Endodermal cell (in vitro differentiated cells): ENCODE measurements around the gene CRTC1. TPM values are rescaled to one million over a fixed set of nuclear protein-coding genes. Genes with fewer than 3 reads are reported as not detected.

ENCODE experiments used
- DNase-seq: peaks from one replicate; pipeline ENCODE4 v3.0.0-alpha.2; 2017
- H3K27ac ChIP-seq: 2 replicates; pipeline ENCODE4 v1.5.1; 2013; ENCODE audit warnings: mild to moderate bottlenecking, low read depth, low read length, moderate library complexity
- H3K27me3 ChIP-seq: 2 replicates; pipeline ENCODE4 v1.6.1; 2013; ENCODE audit warnings: mild to moderate bottlenecking, low read length, moderate library complexity; ENCODE audit not compliant: insufficient read depth, control insufficient read depth, poor library complexity, severe bottlenecking
- H3K36me3 ChIP-seq: 2 replicates; pipeline ENCODE4 v1.7.0; 2013; ENCODE audit warnings: mild to moderate bottlenecking, low read length, moderate library complexity; ENCODE audit not compliant: control insufficient read depth, insufficient read depth
- H3K4me1 ChIP-seq: one replicate; pipeline ENCODE4 v1.7.0; 2013; ENCODE audit warnings: low read length; ENCODE audit not compliant: control insufficient read depth, insufficient read depth
- H3K4me3 ChIP-seq: 2 replicates; pipeline ENCODE4 v1.5.1; 2013; ENCODE audit warnings: mild to moderate bottlenecking, low read length, moderate library complexity
- H3K9ac ChIP-seq: 2 replicates; pipeline ENCODE4 v1.6.1; 2013; ENCODE audit warnings: mild to moderate bottlenecking, low read length, moderate library complexity; ENCODE audit not compliant: poor library complexity, severe bottlenecking; ENCODE audit errors: extremely low read depth
- H3K9me3 ChIP-seq: 2 replicates; pipeline ENCODE4 v1.6.1; 2013; ENCODE audit warnings: mild to moderate bottlenecking, low read length, moderate library complexity; ENCODE audit not compliant: control insufficient read depth
- H3K27ac Mint-ChIP-seq: 2 replicates; pipeline ENCODE4 v1.8.0; 2020; ENCODE audit warnings: mixed read lengths
- H3K27me3 Mint-ChIP-seq: 2 replicates; pipeline ENCODE4 v1.8.0; 2021; ENCODE audit warnings: mild to moderate bottlenecking, mixed read lengths; ENCODE audit not compliant: insufficient read depth
- H3K36me3 Mint-ChIP-seq: 2 replicates; pipeline ENCODE4 v1.8.0; 2020; ENCODE audit warnings: low read depth, mixed read lengths
- H3K4me1 Mint-ChIP-seq: 2 replicates; pipeline ENCODE4 v1.8.0; 2020; ENCODE audit warnings: mixed read lengths
- H3K4me3 Mint-ChIP-seq: 2 replicates; pipeline ENCODE4 v1.8.0; 2020; ENCODE audit warnings: mild to moderate bottlenecking, moderate library complexity, mixed read lengths
- H3K9me3 Mint-ChIP-seq: 2 replicates; pipeline ENCODE4 v1.8.0; 2020; ENCODE audit warnings: mild to moderate bottlenecking, mixed read lengths
- WGBS, 2 experiments: methylation state at CpG; one replicate each; pipeline versions ENCODE4 v1.1.5 to v1.1.7; 2013; ENCODE audit warnings: missing lambda C conversion rate in 2 of 2, mixed read lengths in 1 of 2; ENCODE audit not compliant: insufficient coverage in 1 of 2, insufficient read length in 1 of 2; 5-methylcytosine and 5-hydroxymethylcytosine counted together
- total RNA-seq, 2 donors: library from RNA; stranded (reverse); fragmentation: NEBNext Ultra II Directional in 1 of 2; extraction: Animal tissue kit (Norgen Biotek cat#: 25700) in 1 of 2; gene quantifications; 2 replicates in 1 of 2; 3 replicates in 1 of 2; pipeline ENCODE4 v1.2.1, GENCODE V29; 2021
- TF ChIP-seq, protein P1 (sequence below): fragments of 200-600 bp; sonication (generic); conservative IDR thresholded peaks from 2 replicates; pipeline ENCODE4 v1.5.0; 2021; ENCODE audit warnings: antibody characterized with exemption, mild to moderate bottlenecking

The CRTC1 gene
- total RNA-seq, 2 donors from 2014 or later: 26.6 to 29.7 TPM

DNA sequence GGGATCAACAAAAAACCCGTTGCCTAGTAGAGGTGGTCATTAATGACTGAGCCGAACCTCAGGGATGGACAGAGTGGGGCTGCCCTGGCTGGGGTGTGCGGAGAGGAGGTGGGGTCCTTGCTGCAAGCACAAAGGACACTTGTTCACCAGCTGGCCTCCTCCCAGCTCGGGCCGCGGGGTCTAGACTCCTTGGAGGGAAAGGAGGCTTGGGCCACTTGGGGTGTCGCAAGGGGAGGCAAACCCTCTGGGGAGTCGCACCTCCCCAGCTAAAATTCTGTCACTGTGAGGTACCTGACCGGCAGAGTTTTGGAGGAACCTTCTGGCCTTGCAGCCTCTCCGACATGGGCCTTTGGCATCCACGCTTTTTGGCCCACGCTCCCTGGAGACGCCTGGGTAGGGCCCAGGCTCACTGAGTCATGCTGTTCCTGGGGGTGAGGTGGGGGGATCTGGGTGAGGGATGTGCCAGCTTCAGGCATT lies 38.4 kb upstream of the CRTC1 start:
- 88 to 92% methylated on average over 8 to 13 of the region's 13 CpGs for WGBS, 2 experiments
- TF ChIP-seq, protein P1, sequence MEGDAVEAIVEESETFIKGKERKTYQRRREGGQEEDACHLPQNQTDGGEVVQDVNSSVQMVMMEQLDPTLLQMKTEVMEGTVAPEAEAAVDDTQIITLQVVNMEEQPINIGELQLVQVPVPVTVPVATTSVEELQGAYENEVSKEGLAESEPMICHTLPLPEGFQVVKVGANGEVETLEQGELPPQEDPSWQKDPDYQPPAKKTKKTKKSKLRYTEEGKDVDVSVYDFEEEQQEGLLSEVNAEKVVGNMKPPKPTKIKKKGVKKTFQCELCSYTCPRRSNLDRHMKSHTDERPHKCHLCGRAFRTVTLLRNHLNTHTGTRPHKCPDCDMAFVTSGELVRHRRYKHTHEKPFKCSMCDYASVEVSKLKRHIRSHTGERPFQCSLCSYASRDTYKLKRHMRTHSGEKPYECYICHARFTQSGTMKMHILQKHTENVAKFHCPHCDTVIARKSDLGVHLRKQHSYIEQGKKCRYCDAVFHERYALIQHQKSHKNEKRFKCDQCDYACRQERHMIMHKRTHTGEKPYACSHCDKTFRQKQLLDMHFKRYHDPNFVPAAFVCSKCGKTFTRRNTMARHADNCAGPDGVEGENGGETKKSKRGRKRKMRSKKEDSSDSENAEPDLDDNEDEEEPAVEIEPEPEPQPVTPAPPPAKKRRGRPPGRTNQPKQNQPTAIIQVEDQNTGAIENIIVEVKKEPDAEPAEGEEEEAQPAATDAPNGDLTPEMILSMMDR: no peak

DNA sequence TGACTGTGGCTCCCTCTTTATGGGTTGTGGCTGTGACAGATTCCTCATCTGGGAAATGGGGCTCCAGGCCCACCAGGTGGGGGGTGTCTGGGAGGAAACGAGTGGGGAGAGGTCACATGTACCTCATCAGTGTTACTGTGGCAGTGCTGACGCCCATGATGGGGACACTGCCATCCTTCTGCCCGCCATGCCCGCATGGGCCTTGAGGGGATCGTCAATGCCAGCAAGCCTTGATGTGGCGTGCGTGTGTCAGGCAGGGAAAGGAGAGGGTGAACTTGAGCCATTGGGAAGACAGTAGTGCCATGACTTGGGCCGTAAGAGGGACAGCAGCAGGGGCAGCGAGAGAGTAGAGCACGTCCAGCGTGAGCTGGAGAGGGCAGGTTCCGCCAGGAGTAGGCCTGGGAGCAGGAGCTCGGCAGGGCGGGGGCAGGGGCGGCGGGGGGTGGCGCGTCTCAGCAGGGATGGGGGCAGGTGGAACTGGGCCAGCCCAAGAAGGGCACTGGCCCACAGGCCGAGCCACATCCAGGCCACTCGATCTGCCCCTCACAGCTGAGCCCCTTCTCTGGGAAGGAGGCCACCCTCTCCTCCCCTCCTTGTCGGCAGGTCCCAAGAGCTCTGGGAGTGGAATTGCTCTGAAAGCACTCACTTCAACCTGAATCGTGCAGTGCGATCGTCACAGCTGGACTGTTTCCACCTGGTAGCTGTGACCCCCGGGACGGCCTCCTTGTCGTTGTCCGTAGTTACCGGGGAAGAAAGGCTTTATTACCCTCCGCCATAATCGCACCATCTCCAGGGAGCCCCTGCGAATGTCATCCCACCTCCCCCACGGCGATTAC lies 36.7 kb upstream of the CRTC1 start:
- TF ChIP-seq, protein P1: no peak
- Mint-ChIP-seq H3K9me3 (no peaks in the 10 kb centered on the region), H3K4me1 (peaks cover 36% of the 10 kb centered on the region), H3K27ac (no peak overlapping the region), H3K4me3 (no peak overlapping the region), H3K27me3 (no peaks in the 10 kb centered on the region), H3K36me3 (peaks cover 3% of the 10 kb centered on the region)
- Histone ChIP-seq H3K27ac (no peak overlapping the region), H3K9ac (no peak overlapping the region), H3K4me1 (peaks cover 23% of the 10 kb centered on the region), H3K4me3 (no peak overlapping the region), H3K9me3 (no peaks in the 10 kb centered on the region), H3K36me3 (no peaks in the 10 kb centered on the region), H3K27me3 (no peaks in the 10 kb centered on the region)
- WGBS, 2 experiments: 85 to 87% methylated on average over 19 to 34 of the region's 34 CpGs
- no peak for DNase-seq

More for the DNA sequence above, 38.4 kb upstream of the CRTC1 start:
- Histone ChIP-seq H3K27ac (no peak overlapping the region), H3K4me1 (peaks cover 10% of the 10 kb centered on the region), H3K36me3 (no peaks in the 10 kb centered on the region), H3K9me3 (no peaks in the 10 kb centered on the region), H3K9ac (no peak overlapping the region), H3K27me3 (no peaks in the 10 kb centered on the region), H3K4me3 (no peak overlapping the region)
- Mint-ChIP-seq H3K27ac (no peak overlapping the region), H3K4me1 (peaks cover 22% of the 10 kb centered on the region), H3K27me3 (no peaks in the 10 kb centered on the region), H3K9me3 (no peaks in the 10 kb centered on the region), H3K36me3 (peaks cover 2% of the 10 kb centered on the region), H3K4me3 (no peak overlapping the region)
- no peak for DNase-seq

DNA sequence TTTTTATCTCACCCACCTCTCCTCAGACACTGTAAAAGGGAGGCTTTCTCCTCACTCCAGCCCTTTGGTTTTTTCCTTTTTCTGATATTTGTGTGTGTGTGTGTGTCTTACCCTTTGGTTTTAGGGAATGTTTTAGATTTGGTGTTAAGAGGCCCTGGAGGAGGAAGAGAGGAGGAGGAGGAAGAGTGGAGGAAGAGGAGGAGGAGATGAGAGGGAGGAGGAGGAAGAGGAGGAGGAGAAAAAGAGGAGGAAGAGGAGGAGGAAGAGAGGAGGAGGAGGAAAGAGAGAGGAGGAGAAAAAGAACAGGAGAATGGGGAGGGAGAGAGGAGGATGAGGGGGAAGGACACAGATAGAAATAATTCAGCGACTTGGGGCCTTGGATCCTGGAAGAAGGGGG lies 36.1 kb upstream of the CRTC1 start:
- no peak overlapping the region for H3K4me3 Mint-ChIP-seq
- H3K27me3 Mint-ChIP-seq: no peaks in the 10 kb centered on the region
- TF ChIP-seq, protein P1: no peak
- no peaks in the 10 kb centered on the region for H3K9me3 Mint-ChIP-seq
- H3K4me1 ChIP-seq: peaks cover 24% of the 10 kb centered on the region
- peaks cover 40% of the 10 kb centered on the region for H3K4me1 Mint-ChIP-seq
- no peak overlapping the region for H3K9ac ChIP-seq
- H3K27ac ChIP-seq: no peak overlapping the region
- no peak for DNase-seq
- no peak overlapping the region for H3K4me3 ChIP-seq
- H3K27me3 ChIP-seq: no peaks in the 10 kb centered on the region
- H3K27ac Mint-ChIP-seq: no peak overlapping the region
- no peaks in the 10 kb centered on the region for H3K36me3 ChIP-seq
- peaks cover 3% of the 10 kb centered on the region for H3K36me3 Mint-ChIP-seq
- no peaks in the 10 kb centered on the region for H3K9me3 ChIP-seq
- 100% methylated on average over 1 of the region's 1 CpG for WGBS, 2 experiments
